HG02970 (cell line): ENCODE measurements around the gene SPATA4.

ENCODE experiments used
- ATAC-seq: cut with Tn5 transposase; IDR thresholded peaks from one replicate; pipeline ENCODE4 v1.9.1; 2021; ENCODE audit warnings: mild to moderate bottlenecking, moderate library complexity, moderate number of reproducible peaks; ENCODE audit not compliant: unreplicated experiment, low FRiP score

SPATA4 gene

GRCh38 chr4:176191974-176192373 lies 3.4 kb downstream of the SPATA4 start:
- ATAC-seq, result no peak

DNA sequence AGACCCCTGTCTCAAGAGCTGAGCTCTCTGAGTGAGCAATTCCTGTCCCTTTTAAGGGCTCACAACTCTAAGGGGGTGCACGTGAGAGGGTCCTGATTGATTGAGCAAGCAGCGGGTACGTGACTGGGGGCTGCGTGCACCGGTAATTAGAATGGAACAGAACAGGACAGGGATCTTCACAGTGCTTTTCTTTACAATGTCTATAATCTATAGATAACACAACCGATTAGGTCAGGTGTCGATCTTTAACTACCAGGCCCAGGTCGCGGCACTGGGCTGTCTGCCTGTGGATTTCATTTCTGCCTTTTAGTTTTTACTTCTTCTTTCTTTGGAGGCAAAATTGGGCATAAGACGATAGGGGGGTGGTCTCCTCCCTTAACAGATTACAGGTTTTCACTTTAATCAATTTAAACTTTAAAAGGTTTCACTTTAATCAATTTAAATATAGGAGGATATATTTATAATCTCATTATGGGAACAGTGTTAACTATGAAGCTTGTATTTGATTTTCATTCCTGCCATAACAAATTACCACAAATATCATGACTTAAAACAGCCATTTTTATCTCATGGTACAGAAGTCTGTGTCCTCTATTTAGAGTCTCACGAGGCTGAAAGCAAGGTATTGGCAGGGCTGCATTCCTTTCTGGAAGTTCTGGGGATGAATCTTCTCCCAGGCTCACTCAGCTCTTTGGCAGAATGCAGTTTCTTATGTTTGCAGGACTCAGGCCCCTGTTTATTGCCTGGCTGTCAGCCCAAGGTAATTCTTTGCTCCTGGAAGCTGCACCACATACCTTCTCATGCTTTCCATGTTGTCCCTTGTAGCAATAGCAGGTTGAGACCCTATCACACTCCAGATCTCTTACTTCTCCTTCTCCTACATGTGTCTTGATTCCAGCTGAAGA lies 5.2 kb downstream of the SPATA4 start:
- no peak for ATAC-seq

- no peak for ATAC-seq
Measured at GRCh38 chr4:176188654-176189053, 6.7 kb downstream of the SPATA4 start.

- no peak for ATAC-seq
Measured at GRCh38 chr4:176187624-176188023, 7.8 kb downstream of the SPATA4 start.

GRCh38 chr4:176186671-176187395 lies 8.6 kb downstream of the SPATA4 start:
- no peak for ATAC-seq

DNA sequence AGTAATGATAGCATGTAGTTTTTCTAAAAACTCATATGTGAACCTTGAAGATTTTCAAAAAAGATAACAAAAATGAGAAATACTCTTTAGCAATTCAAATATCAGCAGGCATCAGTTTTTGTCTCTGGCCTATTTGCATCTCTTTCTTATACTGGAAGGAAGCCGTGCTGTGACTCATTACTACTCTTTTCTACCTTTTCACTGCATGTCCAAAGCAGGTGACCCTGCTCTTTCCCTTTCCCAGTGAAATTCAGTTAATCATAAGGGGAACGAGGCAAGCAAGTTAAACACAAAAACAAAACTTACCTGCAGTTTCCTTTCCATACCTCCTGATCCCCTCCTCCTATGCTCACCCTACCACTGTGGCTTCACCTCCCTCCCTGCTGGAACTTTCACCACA lies 9.3 kb downstream of the SPATA4 start:
- no peak for ATAC-seq

DNA sequence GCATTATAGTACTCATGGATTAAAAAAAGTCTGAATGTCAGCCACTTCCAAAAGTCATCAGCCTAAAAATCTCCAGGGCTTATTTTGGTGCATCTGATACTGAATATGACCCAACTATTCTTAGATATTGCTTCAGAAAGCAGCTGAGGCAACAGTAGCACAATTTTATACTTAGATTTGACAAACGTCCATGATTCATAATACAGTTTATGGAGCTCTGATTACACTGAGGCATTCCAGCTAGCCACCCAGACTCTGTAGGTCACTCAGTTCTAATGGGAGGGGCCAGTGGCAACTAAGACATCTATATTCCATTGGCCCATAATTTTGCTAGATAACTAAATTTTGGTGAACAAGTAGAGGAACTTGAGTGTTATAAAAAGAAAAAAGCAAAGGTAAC lies 10.3 kb downstream of the SPATA4 start:
- ATAC-seq, result no peak

- no peak for ATAC-seq
Measured at GRCh38 chr4:176163041-176163440, 32.3 kb downstream of the SPATA4 start.

DNA sequence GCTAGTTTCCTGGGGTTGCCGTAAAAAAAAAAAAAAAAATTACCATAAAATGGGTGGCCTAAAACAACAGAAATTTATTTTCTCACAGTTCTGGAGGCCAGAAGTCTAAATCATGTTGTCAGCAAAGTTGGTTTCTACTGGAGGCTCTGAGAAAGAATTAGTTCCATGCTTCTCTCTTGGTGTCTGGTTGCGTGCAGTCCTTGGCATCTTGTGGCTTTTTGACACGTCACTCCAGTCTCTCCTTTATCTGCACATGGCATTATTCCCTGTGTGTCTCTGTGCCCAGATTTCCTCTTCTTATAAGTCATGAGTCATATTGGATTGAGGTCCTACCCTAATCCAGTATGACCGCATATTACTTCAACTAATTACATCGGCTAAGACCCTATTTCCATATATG lies 38.7 kb downstream of the SPATA4 start:
- no peak for ATAC-seq

DNA sequence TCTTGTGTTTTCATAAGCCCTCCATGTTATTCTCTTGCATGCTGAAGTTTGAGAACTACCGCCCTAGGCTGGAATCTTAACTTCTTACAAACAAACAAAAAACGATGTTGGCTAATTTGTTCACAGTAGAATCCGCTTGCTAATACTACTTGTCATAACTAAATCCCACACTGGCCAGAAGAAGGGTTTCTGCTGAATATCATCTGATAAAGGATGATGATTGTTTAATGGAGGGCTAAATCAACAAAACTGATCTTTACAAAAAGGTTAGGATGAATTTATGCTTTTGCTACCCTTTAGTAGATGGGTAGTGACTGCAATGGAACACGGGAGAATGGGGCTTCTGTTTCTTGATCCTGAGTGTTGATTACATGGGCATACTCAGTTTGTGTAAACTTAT lies 42.3 kb downstream of the SPATA4 start:
- ATAC-seq, result no peak

DNA sequence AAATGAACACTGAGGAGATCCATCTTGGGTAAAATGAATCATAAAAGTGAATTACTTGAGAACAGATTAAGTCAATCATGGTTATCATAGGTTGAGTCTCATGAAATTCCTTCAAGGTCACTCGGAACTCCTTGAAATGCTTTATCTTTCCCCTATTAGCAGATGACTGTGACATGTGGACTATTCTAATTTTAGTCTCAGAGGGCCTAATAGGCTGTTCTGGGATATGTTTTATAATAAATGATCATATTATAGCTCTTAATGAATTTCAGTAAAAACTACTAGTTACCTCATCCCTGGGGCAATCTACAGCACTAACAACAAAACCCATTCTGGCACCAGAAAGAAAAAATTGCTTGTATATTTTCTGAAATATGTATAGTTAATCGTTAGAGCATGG lies 44.7 kb downstream of the SPATA4 start:
- ATAC-seq, result no peak

DNA sequence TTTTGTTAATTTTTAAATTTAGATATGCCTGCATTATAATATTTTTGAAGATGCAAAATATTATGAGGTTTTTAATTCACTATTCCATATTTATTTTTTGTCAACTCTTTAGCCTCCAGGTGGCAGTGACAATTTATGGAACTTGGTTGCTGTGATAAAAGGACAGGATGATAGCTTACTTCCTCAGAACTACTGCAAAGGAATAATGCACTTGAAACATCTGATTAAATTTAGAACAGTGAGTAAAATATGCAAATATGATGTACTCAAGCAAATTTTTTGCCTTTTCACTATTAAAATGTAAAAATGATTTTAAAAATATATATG lies 45.1 kb downstream of the SPATA4 start:
- ATAC-seq, result no peak

- no peak for ATAC-seq
Measured at GRCh38 chr4:176149680-176150355, 45.6 kb downstream of the SPATA4 start.

DNA sequence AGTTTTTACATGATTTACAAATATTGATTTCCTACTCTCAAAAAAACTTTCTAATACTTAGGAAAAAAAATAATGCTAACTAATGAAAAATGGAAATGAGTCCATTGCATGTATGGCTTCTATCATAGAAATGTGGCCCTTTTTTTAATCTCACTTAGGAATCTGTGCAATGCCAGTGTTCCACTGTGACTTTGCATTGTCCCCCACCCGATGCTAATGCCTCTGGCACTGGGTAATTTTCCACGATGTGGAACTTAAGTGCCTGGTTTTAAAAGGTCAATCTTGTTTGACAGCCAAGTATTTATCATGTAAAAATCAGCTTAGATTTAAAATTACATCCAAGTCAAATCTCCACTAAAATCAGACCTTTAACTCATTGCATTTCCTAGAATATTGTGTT lies 53.1 kb downstream of the SPATA4 start:
- no peak for ATAC-seq

GRCh38 chr4:176139518-176139917 lies 55.9 kb downstream of the SPATA4 start:
- ATAC-seq, result no peak

DNA sequence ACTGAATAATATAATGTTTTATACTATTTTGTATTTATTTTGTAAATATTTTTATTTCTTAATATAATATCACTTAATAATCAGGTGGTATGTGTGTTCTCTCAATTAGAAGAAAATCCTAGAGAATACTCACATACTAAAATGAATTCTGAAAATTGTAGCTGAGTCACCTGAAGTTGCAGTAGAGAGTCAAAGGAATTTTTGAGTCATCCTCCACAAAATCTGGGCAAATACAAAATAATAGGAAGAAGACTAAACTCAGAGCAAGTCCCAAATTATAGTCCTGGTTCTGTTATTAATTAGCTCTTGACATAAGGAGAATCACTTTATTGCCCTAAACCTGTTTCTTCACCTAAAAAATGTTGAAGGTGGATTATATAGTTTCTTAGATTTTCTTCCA lies 57.8 kb downstream of the SPATA4 start:
- no peak for ATAC-seq

- no peak for ATAC-seq
Measured at GRCh38 chr4:176134670-176135069, 60.7 kb downstream of the SPATA4 start.
